HepG2 (cell line): ENCODE data around the gene WAS. TPM values are rescaled to one million over a fixed set of nuclear protein-coding genes. Genes with fewer than 3 reads are reported as not detected.
A peak's percentile ranks its signal among the peaks of the same experiment; 100 is the strongest.

Source experiments
- ADNP ChIP-seq: sonication (generic); formaldehyde crosslinking; IDR thresholded peaks from 2 replicates; pipeline ENCODE4 v1.4.0; 2020; ENCODE audit warnings: missing genetic modification reagents
- ATAD3A ChIP-seq: sonication (generic); formaldehyde crosslinking; IDR thresholded peaks from 2 replicates; pipeline ENCODE4 v1.4.0; 2020; ENCODE audit warnings: missing genetic modification reagents
- ATM ChIP-seq: fragments of 450-650 bp; IDR thresholded peaks from 2 replicates; pipeline ENCODE4 v1.7.1; 2017; ENCODE audit warnings: mild to moderate bottlenecking, borderline replicate concordance
- DR1 ChIP-seq: sonication (generic); formaldehyde crosslinking; IDR thresholded peaks from 2 replicates; pipeline ENCODE4 v1.8.0; 2021; ENCODE audit warnings: mild to moderate bottlenecking, missing genetic modification reagents, inconsistent platforms
- E2F5 ChIP-seq: sonication (generic); formaldehyde crosslinking; conservative IDR thresholded peaks from 2 replicates; pipeline ENCODE4 v1.4.0; 2020; ENCODE audit warnings: missing genetic modification reagents
- FUBP1 ChIP-seq: sonication (generic); formaldehyde crosslinking; IDR thresholded peaks from 2 replicates; pipeline ENCODE4 v1.5.1; 2020; ENCODE audit warnings: missing genetic modification reagents, mild to moderate bottlenecking, borderline replicate concordance
- GTF3A ChIP-seq: sonication (generic); formaldehyde crosslinking; conservative IDR thresholded peaks from 2 replicates; pipeline ENCODE4 v1.4.0; 2020; ENCODE audit warnings: mild to moderate bottlenecking, missing genetic modification reagents
- KLF6 ChIP-seq: IDR thresholded peaks from 2 replicates; pipeline ENCODE4 v1.8.0; 2016; ENCODE audit warnings: missing biosample characterization, missing genetic modification reagents
- MTF1 ChIP-seq: sonication (generic); formaldehyde crosslinking; IDR thresholded peaks from 2 replicates; pipeline ENCODE4 v1.5.0; 2020; ENCODE audit warnings: missing genetic modification reagents
- MYC ChIP-seq: sonication (generic); formaldehyde crosslinking; IDR thresholded peaks from 2 replicates; pipeline ENCODE4 v1.9.0; 2021; ENCODE audit warnings: missing genetic modification reagents, borderline replicate concordance
- SMARCE1 ChIP-seq: fragments of 450-650 bp; IDR thresholded peaks from 2 replicates; pipeline ENCODE4 v1.6.1; 2017; ENCODE audit warnings: borderline replicate concordance
- SPEN ChIP-seq: sonication (generic); formaldehyde crosslinking; IDR thresholded peaks from 2 replicates; pipeline ENCODE4 v1.5.1; 2020; ENCODE audit warnings: low read depth, mild to moderate bottlenecking, missing genetic modification reagents
- ZNF230 ChIP-seq: sonication (generic); formaldehyde crosslinking; IDR thresholded peaks from 2 replicates; pipeline ENCODE4 v1.4.0; 2020; ENCODE audit warnings: mild to moderate bottlenecking, missing genetic modification reagents
- ZNF264 ChIP-seq: sonication (generic); formaldehyde crosslinking; IDR thresholded peaks from 2 replicates; pipeline ENCODE4 v1.4.0; 2020; ENCODE audit warnings: missing genetic modification reagents
- ZNF34 ChIP-seq: sonication (generic); formaldehyde crosslinking; IDR thresholded peaks from 2 replicates; pipeline ENCODE4 v1.4.0; 2020; ENCODE audit warnings: mild to moderate bottlenecking, missing genetic modification reagents, borderline replicate concordance
- ZNF574 ChIP-seq: sonication (generic); formaldehyde crosslinking; IDR thresholded peaks from 2 replicates; pipeline ENCODE4 v1.4.0; 2020; ENCODE audit warnings: missing genetic modification reagents
- polyA plus RNA-seq, 8 experiments: library from polyadenylated mRNA; depleted of rRNA in 3 of 8; stranded (reverse) in 7 of 8; unstranded in 1 of 8; fragments of >200 nt; fragmentation: Illumina TruSeq in 4 of 8; extraction: Trizol in 4 of 8; gene quantifications; 2 replicates each; pipeline versions ENCODE4 v1.2.1 to v1.2.3, GENCODE V29; 2011 to 2016; ENCODE audit warnings: low read depth in 4 of 8, missing spikeins in 1 of 8, mixed read lengths in 1 of 8; ENCODE audit not compliant: insufficient read depth in 1 of 8
- total RNA-seq, 5 experiments: library from RNA; depleted of rRNA; stranded (reverse); fragments of >200 nt; fragmentation: Illumina TruSeq; extraction: Trizol; gene quantifications; 2 replicates each; pipeline ENCODE4 v1.2.3, GENCODE V29; 2016; ENCODE audit warnings: low read depth in 1 of 5
- TF ChIP-seq, protein P1 (sequence below): sonication (generic); formaldehyde crosslinking; IDR thresholded peaks from 2 replicates; pipeline ENCODE4 v1.4.0; 2020; ENCODE audit warnings: missing genetic modification reagents
- TF ChIP-seq, protein P2 (sequence below): sonication (generic); formaldehyde crosslinking; IDR thresholded peaks from 2 replicates; pipeline ENCODE4 v1.4.0; 2020; ENCODE audit warnings: mild to moderate bottlenecking, missing genetic modification reagents
- TF ChIP-seq, protein P3 (sequence below): sonication (generic); formaldehyde crosslinking; IDR thresholded peaks from 2 replicates; pipeline ENCODE4 v1.4.0; 2020; ENCODE audit warnings: missing genetic modification reagents

The WAS gene
- total and polyA plus RNA-seq, 2 of the 13 experiments (the other 11 are each of a cell fraction or from before 2014, with no cell fraction given) = 0.11 TPM; not detected in 1

DNA sequence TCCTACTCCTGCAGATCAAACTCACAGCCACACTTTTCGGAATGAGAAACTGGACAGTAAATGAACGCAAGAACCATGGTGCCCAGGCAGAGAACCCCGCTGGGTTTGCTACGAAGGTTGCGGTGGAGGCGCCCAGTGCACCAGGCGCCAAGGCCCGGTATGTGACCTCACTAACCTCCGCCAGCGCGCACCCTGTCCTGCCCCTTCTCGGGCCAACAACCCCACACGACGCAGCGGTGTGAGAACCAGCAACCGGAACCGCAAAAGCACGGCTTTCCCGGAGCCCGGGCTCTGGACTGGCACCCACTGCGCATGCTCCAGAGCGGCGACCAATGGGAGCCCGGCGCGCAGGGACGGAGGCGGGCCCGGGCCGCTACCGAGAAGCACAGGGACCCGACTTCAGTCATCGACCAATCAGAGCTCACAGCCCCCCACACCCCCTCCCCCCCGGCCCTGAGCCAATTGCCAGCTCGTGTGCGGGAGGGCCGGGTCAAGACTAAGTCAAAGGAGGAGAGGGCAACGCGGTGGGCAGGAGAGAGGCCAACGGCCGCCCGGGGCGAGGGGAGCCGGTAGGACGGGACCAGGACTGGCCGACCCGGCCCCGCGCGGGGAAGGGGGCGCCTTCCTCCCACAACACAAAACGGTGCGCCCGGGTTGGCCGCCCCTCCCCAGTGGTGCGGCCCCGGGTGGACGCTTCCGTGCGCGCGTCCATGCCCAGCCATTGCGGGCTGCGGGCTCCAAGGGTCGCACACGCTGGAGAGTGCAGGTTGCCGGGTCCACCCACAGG is 7.3 kb upstream of the WAS start (continued):
- TF ChIP-seq, protein P1, sequence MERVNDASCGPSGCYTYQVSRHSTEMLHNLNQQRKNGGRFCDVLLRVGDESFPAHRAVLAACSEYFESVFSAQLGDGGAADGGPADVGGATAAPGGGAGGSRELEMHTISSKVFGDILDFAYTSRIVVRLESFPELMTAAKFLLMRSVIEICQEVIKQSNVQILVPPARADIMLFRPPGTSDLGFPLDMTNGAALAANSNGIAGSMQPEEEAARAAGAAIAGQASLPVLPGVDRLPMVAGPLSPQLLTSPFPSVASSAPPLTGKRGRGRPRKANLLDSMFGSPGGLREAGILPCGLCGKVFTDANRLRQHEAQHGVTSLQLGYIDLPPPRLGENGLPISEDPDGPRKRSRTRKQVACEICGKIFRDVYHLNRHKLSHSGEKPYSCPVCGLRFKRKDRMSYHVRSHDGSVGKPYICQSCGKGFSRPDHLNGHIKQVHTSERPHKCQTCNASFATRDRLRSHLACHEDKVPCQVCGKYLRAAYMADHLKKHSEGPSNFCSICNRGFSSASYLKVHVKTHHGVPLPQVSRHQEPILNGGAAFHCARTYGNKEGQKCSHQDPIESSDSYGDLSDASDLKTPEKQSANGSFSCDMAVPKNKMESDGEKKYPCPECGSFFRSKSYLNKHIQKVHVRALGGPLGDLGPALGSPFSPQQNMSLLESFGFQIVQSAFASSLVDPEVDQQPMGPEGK (CRISPR knock-in tag) = peak; percentile 18; the same call in 1 of the 2 replicates
- TF ChIP-seq ZNF574 (CRISPR knock-in tag) (peak; percentile 44; the same call in 1 of the 2 replicates), GTF3A (no peak), SMARCE1 (no peak), MYC (CRISPR knock-in tag) (peak; percentile 39; the same call in 1 of the 2 replicates), E2F5 (CRISPR knock-in tag) (no peak; the same call in 1 of the 2 replicates), ADNP (CRISPR knock-in tag) (no peak), ZNF264 (CRISPR knock-in tag) (no peak), FUBP1 (CRISPR knock-in tag) (no peak), MTF1 (CRISPR knock-in tag) (no peak), ZNF230 (0 out of 2 replicates have a peak, but pooled peaks have one; percentile 50), ATM (no peak), SPEN (peak; percentile 74; the same call in 1 of the 2 replicates), DR1 (CRISPR knock-in tag) (peak; percentile 90), ATAD3A (CRISPR knock-in tag) (no peak), ZNF34 (CRISPR knock-in tag) (no peak), KLF6 (peak; percentile 18; the same call in 1 of the 2 replicates)
- TF ChIP-seq, protein P2, sequence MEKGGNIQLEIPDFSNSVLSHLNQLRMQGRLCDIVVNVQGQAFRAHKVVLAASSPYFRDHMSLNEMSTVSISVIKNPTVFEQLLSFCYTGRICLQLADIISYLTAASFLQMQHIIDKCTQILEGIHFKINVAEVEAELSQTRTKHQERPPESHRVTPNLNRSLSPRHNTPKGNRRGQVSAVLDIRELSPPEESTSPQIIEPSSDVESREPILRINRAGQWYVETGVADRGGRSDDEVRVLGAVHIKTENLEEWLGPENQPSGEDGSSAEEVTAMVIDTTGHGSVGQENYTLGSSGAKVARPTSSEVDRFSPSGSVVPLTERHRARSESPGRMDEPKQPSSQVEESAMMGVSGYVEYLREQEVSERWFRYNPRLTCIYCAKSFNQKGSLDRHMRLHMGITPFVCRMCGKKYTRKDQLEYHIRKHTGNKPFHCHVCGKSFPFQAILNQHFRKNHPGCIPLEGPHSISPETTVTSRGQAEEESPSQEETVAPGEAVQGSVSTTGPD (CRISPR knock-in tag) = no peak
- TF ChIP-seq, protein P3, sequence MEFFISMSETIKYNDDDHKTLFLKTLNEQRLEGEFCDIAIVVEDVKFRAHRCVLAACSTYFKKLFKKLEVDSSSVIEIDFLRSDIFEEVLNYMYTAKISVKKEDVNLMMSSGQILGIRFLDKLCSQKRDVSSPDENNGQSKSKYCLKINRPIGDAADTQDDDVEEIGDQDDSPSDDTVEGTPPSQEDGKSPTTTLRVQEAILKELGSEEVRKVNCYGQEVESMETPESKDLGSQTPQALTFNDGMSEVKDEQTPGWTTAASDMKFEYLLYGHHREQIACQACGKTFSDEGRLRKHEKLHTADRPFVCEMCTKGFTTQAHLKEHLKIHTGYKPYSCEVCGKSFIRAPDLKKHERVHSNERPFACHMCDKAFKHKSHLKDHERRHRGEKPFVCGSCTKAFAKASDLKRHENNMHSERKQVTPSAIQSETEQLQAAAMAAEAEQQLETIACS = no peak
